ENCODE results near the gene NMT1.

The NMT1 gene

GRCh38 chr17:45021607-45022287 is 39.4 kb upstream of the NMT1 start:
- H3K9ac ChIP-seq, result peak overlapping the region; percentile 56
- peak overlapping the region; percentile 91 for H2AFZ ChIP-seq
- peaks cover 10% of the 10 kb centered on the region for H3K4me1 ChIP-seq
- no peak overlapping the region for H3K4me3 ChIP-seq (ENCODE audit: low read depth, low read length)
- no peaks in the 10 kb centered on the region for H3K9me3 ChIP-seq (ENCODE audit: control insufficient read depth, low read length)
- peak overlapping the region; percentile 33 for H3K4me2 ChIP-seq (ENCODE audit: low read length)
- no peaks in the 10 kb centered on the region for H3K79me2 ChIP-seq
- no peaks in the 10 kb centered on the region for H3K27me3 ChIP-seq (ENCODE audit: control insufficient read depth, insufficient read depth, low read length)
- no peaks in the 10 kb centered on the region for H3K36me3 ChIP-seq (ENCODE audit: control insufficient read depth, insufficient read depth, low read length)
- no peak overlapping the region for H3K27ac ChIP-seq
- TF ChIP-seq CTCF (IDR thresholded peaks at IDR 0.05), result peak; percentile 67

GRCh38 chr17:45022288-45022648 is 38.8 kb upstream of the NMT1 start:
- no peak overlapping the region for H3K9ac ChIP-seq
- peaks cover 10% of the 10 kb centered on the region for H3K4me1 ChIP-seq
- no peaks in the 10 kb centered on the region for H3K79me2 ChIP-seq
- no peaks in the 10 kb centered on the region for H3K27me3 ChIP-seq (ENCODE audit: control insufficient read depth, insufficient read depth, low read length)
- no peak for TF ChIP-seq CTCF (IDR thresholded peaks at IDR 0.05)
- peak overlapping the region; percentile 33 for H3K4me2 ChIP-seq (ENCODE audit: low read length)
- peak overlapping the region; percentile 91 for H2AFZ ChIP-seq
- no peaks in the 10 kb centered on the region for H3K36me3 ChIP-seq (ENCODE audit: control insufficient read depth, insufficient read depth, low read length)
- no peak overlapping the region for H3K27ac ChIP-seq
- H3K9me3 ChIP-seq (ENCODE audit: control insufficient read depth, low read length), result no peaks in the 10 kb centered on the region
- H3K4me3 ChIP-seq (ENCODE audit: low read depth, low read length), result no peak overlapping the region

- Histone ChIP-seq H3K4me2 (ENCODE audit: low read length) (no peak overlapping the region), H3K9me3 (ENCODE audit: control insufficient read depth, low read length) (no peaks in the 10 kb centered on the region), H3K27me3 (ENCODE audit: control insufficient read depth, insufficient read depth, low read length) (no peaks in the 10 kb centered on the region), H3K9ac (no peak overlapping the region), H3K4me3 (ENCODE audit: low read depth, low read length) (no peak overlapping the region), H3K36me3 (ENCODE audit: control insufficient read depth, insufficient read depth, low read length) (no peaks in the 10 kb centered on the region), H3K79me2 (no peaks in the 10 kb centered on the region), H2AFZ (no peak overlapping the region), H3K4me1 (peaks cover 10% of the 10 kb centered on the region), H3K27ac (no peak overlapping the region)
- no peak for TF ChIP-seq CTCF (IDR thresholded peaks at IDR 0.05)
Observed at GRCh38 chr17:45022655-45023339, 38.3 kb upstream of the NMT1 start.

GRCh38 chr17:45029096-45029495 is 32.0 kb upstream of the NMT1 start:
- no peak overlapping the region for H2AFZ ChIP-seq
- no peak overlapping the region for H3K27ac ChIP-seq
- no peak overlapping the region for H3K9ac ChIP-seq
- no peaks in the 10 kb centered on the region for H3K79me2 ChIP-seq
- no peak for TF ChIP-seq CTCF (IDR thresholded peaks at IDR 0.05)
- no peak overlapping the region for H3K4me3 ChIP-seq (ENCODE audit: low read depth, low read length)
- no peaks in the 10 kb centered on the region for H3K36me3 ChIP-seq (ENCODE audit: control insufficient read depth, insufficient read depth, low read length)
- H3K9me3 ChIP-seq (ENCODE audit: control insufficient read depth, low read length), result no peaks in the 10 kb centered on the region
- H3K4me2 ChIP-seq (ENCODE audit: low read length), result no peak overlapping the region
- no peaks in the 10 kb centered on the region for H3K4me1 ChIP-seq
- no peaks in the 10 kb centered on the region for H3K27me3 ChIP-seq (ENCODE audit: control insufficient read depth, insufficient read depth, low read length)

All from parathyroid adenoma (tissue), 2 donors.